ENCODE results near the gene BCL11B. TPM values are rescaled to one million over a fixed set of nuclear protein-coding genes. Genes with fewer than 3 reads are reported as not detected.
A peak's percentile ranks its signal among the peaks of the same experiment; 100 is the strongest.

BCL11B gene
- total and polyA plus RNA-seq, 2 donors from 2014 or later = 0.13 to 3.3 TPM

- no peak overlapping the region for H3K4me3 ChIP-seq (ENCODE audit: low read length in 3 of 3)
- peak overlapping the region; percentile 43 to 65 for H3K27ac ChIP-seq (ENCODE audit: low read depth in 2 of 2, low read length in 2 of 2)
- peaks cover 6% of the 10 kb centered on the region for H3K27me3 ChIP-seq (ENCODE audit: control insufficient read depth, insufficient read depth, low read length)
Observed at GRCh38 chr14:99245564-99246511, 26.2 kb downstream of the BCL11B start.

GRCh38 chr14:99244941-99245563, 26.9 kb downstream of the BCL11B start:
- Histone ChIP-seq H3K4me1 (ENCODE audit: control insufficient read depth in 2 of 3, insufficient read depth in 2 of 3, low read depth in 1 of 3, low read length in 3 of 3) (peaks cover 0 to 2% (median 0%) of the 10 kb centered on the region in 3 donors), H3K36me3 (ENCODE audit: control insufficient read depth in 2 of 3, insufficient read depth in 3 of 3, low read length in 3 of 3) (no peaks in the 10 kb centered on the region), H3K9ac (ENCODE audit: low read length in 3 of 3) (no peak overlapping the region), H3K27me3 (ENCODE audit: control insufficient read depth, insufficient read depth, low read length) (peaks cover 6% of the 10 kb centered on the region), H3K4me3 (ENCODE audit: low read length in 3 of 3) (no peak overlapping the region), H3K27ac (ENCODE audit: low read depth in 2 of 2, low read length in 2 of 2) (no peak overlapping the region), H3K9me3 (ENCODE audit: control insufficient read depth in 2 of 3, insufficient read depth in 1 of 3, low read length in 3 of 3) (no peaks in the 10 kb centered on the region)
- FAIRE-seq (no peak), DNase-seq (no peak)
- intact Hi-C loops (cut with DNase I) = no loop called here
- TF ChIP-seq CTCF (IDR thresholded peaks at IDR 0.05; ENCODE audit: borderline replicate concordance, extremely low read depth, insufficient read depth) = no peak

More at GRCh38 chr14:99245564-99246511, 26.2 kb downstream of the BCL11B start:
- Histone ChIP-seq H3K9ac (ENCODE audit: low read length in 3 of 3) (no peak overlapping the region), H3K36me3 (ENCODE audit: control insufficient read depth in 2 of 3, insufficient read depth in 3 of 3, low read length in 3 of 3) (no peaks in the 10 kb centered on the region), H3K4me1 (ENCODE audit: control insufficient read depth in 2 of 3, insufficient read depth in 2 of 3, low read depth in 1 of 3, low read length in 3 of 3) (peaks cover 0 to 2% (median 0%) of the 10 kb centered on the region in 3 donors), H3K9me3 (ENCODE audit: control insufficient read depth in 2 of 3, insufficient read depth in 1 of 3, low read length in 3 of 3) (no peaks in the 10 kb centered on the region)
- intact Hi-C loops (cut with DNase I) = no loop called here
- DNase-seq (peak in 4 of 5 donors; percentile 77 to 89 (median 77)), FAIRE-seq (no peak)
- TF ChIP-seq CTCF (IDR thresholded peaks at IDR 0.05; ENCODE audit: borderline replicate concordance, extremely low read depth, insufficient read depth) = no peak

GRCh38 chr14:99244367-99244901, 27.6 kb downstream of the BCL11B start:
- Histone ChIP-seq H3K9me3 (ENCODE audit: control insufficient read depth in 2 of 3, insufficient read depth in 1 of 3, low read length in 3 of 3) (no peaks in the 10 kb centered on the region), H3K27ac (ENCODE audit: low read depth in 2 of 2, low read length in 2 of 2) (no peak overlapping the region), H3K4me1 (ENCODE audit: control insufficient read depth in 2 of 3, insufficient read depth in 2 of 3, low read depth in 1 of 3, low read length in 3 of 3) (peaks cover 0 to 2% (median 0%) of the 10 kb centered on the region in 3 donors), H3K9ac (ENCODE audit: low read length in 3 of 3) (no peak overlapping the region), H3K4me3 (ENCODE audit: low read length in 3 of 3) (no peak overlapping the region), H3K36me3 (ENCODE audit: control insufficient read depth in 2 of 3, insufficient read depth in 3 of 3, low read length in 3 of 3) (no peaks in the 10 kb centered on the region), H3K27me3 (ENCODE audit: control insufficient read depth, insufficient read depth, low read length) (peaks cover 6% of the 10 kb centered on the region)
- DNase-seq (no peak), FAIRE-seq (no peak)
- TF ChIP-seq CTCF (IDR thresholded peaks at IDR 0.05; ENCODE audit: borderline replicate concordance, extremely low read depth, insufficient read depth) = no peak
- intact Hi-C loops (cut with DNase I) = no loop called here
